ENCODE measurements around the gene PTPRN2. TPM values are rescaled to one million over a fixed set of nuclear protein-coding genes. Genes with fewer than 3 reads are reported as not detected.
"Not testable (repeated sequence)": the region's sequence is repeated elsewhere in the genome, so short reads cannot be mapped to it uniquely, and the experiment has no call there.

Gene PTPRN2
- polyA plus RNA-seq, 4 donors, result 7.4 to 9.6 (median 8.8) TPM

GRCh38 chr7:158430308-158431034, 157.2 kb downstream of the PTPRN2 start:
- no peak for DNase-seq (ENCODE audit: low read depth in 4 of 4, low spot score in 3 of 4)

- no peak for DNase-seq (ENCODE audit: low read depth in 4 of 4, low spot score in 3 of 4)
These were observed 158.5 kb downstream of the PTPRN2 start for GRCh38 chr7:158428837-158429753.

- DNase-seq (ENCODE audit: low read depth in 4 of 4, low spot score in 3 of 4), result no peak
These were observed 159.3 kb downstream of the PTPRN2 start for GRCh38 chr7:158428131-158428836.

- not testable (repeated sequence) for DNase-seq (ENCODE audit: low read depth in 4 of 4, low spot score in 3 of 4)
These were observed 161.9 kb downstream of the PTPRN2 start for GRCh38 chr7:158425676-158426075.

- no peak for DNase-seq (ENCODE audit: low read depth in 4 of 4, low spot score in 3 of 4)
These were observed 163.1 kb downstream of the PTPRN2 start for GRCh38 chr7:158424531-158424930.

- DNase-seq (ENCODE audit: low read depth in 4 of 4, low spot score in 3 of 4), result no peak
These were observed 163.6 kb downstream of the PTPRN2 start for GRCh38 chr7:158424011-158424410.

- DNase-seq (ENCODE audit: low read depth in 4 of 4, low spot score in 3 of 4), result no peak
These were observed 164.6 kb downstream of the PTPRN2 start for GRCh38 chr7:158422887-158423560.

GRCh38 chr7:158422196-158422886, 165.3 kb downstream of the PTPRN2 start:
- DNase-seq (ENCODE audit: low read depth in 4 of 4, low spot score in 3 of 4), result no peak

GRCh38 chr7:158421361-158421760, 166.3 kb downstream of the PTPRN2 start:
- no peak for DNase-seq (ENCODE audit: low read depth in 4 of 4, low spot score in 3 of 4)

- no peak for DNase-seq (ENCODE audit: low read depth in 4 of 4, low spot score in 3 of 4)
These were observed 166.9 kb downstream of the PTPRN2 start for GRCh38 chr7:158420591-158421340.

GRCh38 chr7:158419238-158419785, 168.3 kb downstream of the PTPRN2 start:
- DNase-seq (ENCODE audit: low read depth in 4 of 4, low spot score in 3 of 4), result no peak

- DNase-seq (ENCODE audit: low read depth in 4 of 4, low spot score in 3 of 4), result not testable (repeated sequence)
These were observed 169.2 kb downstream of the PTPRN2 start for GRCh38 chr7:158418395-158418794.

GRCh38 chr7:158416283-158416933, 171.2 kb downstream of the PTPRN2 start:
- DNase-seq (ENCODE audit: low read depth in 4 of 4, low spot score in 3 of 4), result no peak

GRCh38 chr7:158415316-158415715, 172.3 kb downstream of the PTPRN2 start:
- DNase-seq (ENCODE audit: low read depth in 4 of 4, low spot score in 3 of 4), result no peak

GRCh38 chr7:158414486-158414961, 173.1 kb downstream of the PTPRN2 start:
- no peak for DNase-seq (ENCODE audit: low read depth in 4 of 4, low spot score in 3 of 4)

- DNase-seq (ENCODE audit: low read depth in 4 of 4, low spot score in 3 of 4), result no peak
These were observed 173.6 kb downstream of the PTPRN2 start for GRCh38 chr7:158414002-158414401.

- no peak for DNase-seq (ENCODE audit: low read depth in 4 of 4, low spot score in 3 of 4)
These were observed 176.2 kb downstream of the PTPRN2 start for GRCh38 chr7:158411232-158411950.

- DNase-seq (ENCODE audit: low read depth in 4 of 4, low spot score in 3 of 4), result no peak
These were observed 176.9 kb downstream of the PTPRN2 start for GRCh38 chr7:158410720-158411119.

Measured in right renal pelvis (tissue), 4 donors.